Spleen (tissue), 11 donors: ENCODE data around the gene MED27. TPM values are rescaled to one million over a fixed set of nuclear protein-coding genes. Genes with fewer than 3 reads are reported as not detected.
A peak's percentile ranks its signal among the peaks of the same experiment; 100 is the strongest.

Experiments
- DNase-seq: peaks from one replicate; pipeline ENCODE4 v3.0.0-alpha.2; 2020
- H3K27ac ChIP-seq, 8 donors: fragments of 200-600 bp; sonication (generic) in 7 of 8; 1 replicate in 4 of 8; 2 replicates in 4 of 8; pipeline versions ENCODE4 v1.5.0 to v1.8.0; 2016 to 2021; ENCODE audit warnings: inconsistent platforms in 4 of 8, mild to moderate bottlenecking in 4 of 8, moderate library complexity in 1 of 8
- H3K27me3 ChIP-seq, 7 donors: fragments of 200-600 bp; sonication (generic) in 6 of 7; replicated peaks in 1 of 7; 1 replicate in 4 of 7; 2 replicates in 3 of 7; pipeline versions ENCODE4 v1.5.0 to v1.8.0; 2016 to 2021; ENCODE audit warnings: inconsistent platforms in 3 of 7, mild to moderate bottlenecking in 1 of 7
- H3K36me3 ChIP-seq, 6 donors: fragments of 200-600 bp; sonication (generic) in 5 of 6; 1 replicate in 4 of 6; 2 replicates in 2 of 6; pipeline versions ENCODE4 v1.5.0 to v1.8.0; 2016 to 2021; ENCODE audit warnings: inconsistent platforms in 2 of 6
- H3K4me1 ChIP-seq, 6 donors: fragments of 200-600 bp; sonication (generic) in 5 of 6; 1 replicate in 3 of 6; 2 replicates in 3 of 6; pipeline versions ENCODE4 v1.5.0 to v1.8.0; 2016 to 2021; ENCODE audit warnings: inconsistent platforms in 3 of 6
- H3K4me3 ChIP-seq, 8 donors: fragments of 200-600 bp; sonication (generic) in 7 of 8; 1 replicate in 4 of 8; 2 replicates in 4 of 8; pipeline versions ENCODE4 v1.5.0 to v1.8.0; 2016 to 2021; ENCODE audit warnings: inconsistent platforms in 4 of 8, mild to moderate bottlenecking in 4 of 8, moderate library complexity in 2 of 8
- H3K9me3 ChIP-seq, 8 donors: fragments of 200-600 bp; sonication (generic) in 7 of 8; 1 replicate in 4 of 8; 2 replicates in 4 of 8; pipeline versions ENCODE4 v1.5.0 to v1.8.0; 2016 to 2021; ENCODE audit warnings: inconsistent platforms in 4 of 8
- POLR2A ChIP-seq, 3 donors: fragments of 450-650 bp; IDR thresholded peaks; one replicate each; pipeline ENCODE4 v1.5.1; 2017; ENCODE audit warnings: antibody characterized with exemption in 3 of 3, mild to moderate bottlenecking in 1 of 3
- POLR2AphosphoS5 ChIP-seq, 3 donors: sonication (generic); formaldehyde crosslinking; IDR thresholded peaks; one replicate each; pipeline ENCODE4 v1.5.1; 2017; ENCODE audit warnings: antibody characterized with exemption in 3 of 3
- WGBS, 5 donors: extraction: QIAGEN DNeasy Blood & Tissue Kit in 3 of 5; methylation state at CpG; one replicate each; pipeline versions ENCODE4 v1.1.5 to v1.1.7; 2013 to 2018; 5-methylcytosine and 5-hydroxymethylcytosine counted together
- intact Hi-C: fragments of 100-400 bp; cut with DNase I; formaldehyde crosslinking; loops from one replicate; pipeline ENCODE4 v1.15.0; 2023; ENCODE audit warnings: low total_unique reads
- polyA plus RNA-seq, 3 donors: library from polyadenylated mRNA; stranded (reverse); fragments of 200-250 nt; gene quantifications; one replicate each; pipeline ENCODE4 v1.2.1, GENCODE V29; 2013
- total RNA-seq, 7 donors: library from RNA; depleted of rRNA in 3 of 7; stranded (reverse); fragments of >200 nt in 3 of 7; fragmentation: NEBNext Ultra II Directional in 4 of 7; extraction: Animal tissue kit (Norgen Biotek cat#: 25700) in 4 of 7; gene quantifications; one replicate each; pipeline versions ENCODE4 v1.1.0 to v1.2.1, GENCODE V29; 2016 to 2021
- TF ChIP-seq, protein P1 (sequence below), 11 experiments: fragments of 200-600 bp in 7 of 11; fragments of 450-650 bp in 4 of 11; sonication (generic) in 4 of 11; IDR thresholded peaks in 8 of 11; conservative IDR thresholded peaks in 3 of 11; 1 replicate in 7 of 11; 2 replicates in 4 of 11; pipeline versions ENCODE4 v1.4.0 to v1.8.0; 2016 to 2021; ENCODE audit warnings: antibody characterized with exemption in 11 of 11, inconsistent platforms in 4 of 11, mild to moderate bottlenecking in 1 of 11
- donor health status: healthy with polysubstance abuse.
- donor health status: DM: no; HTN: no; CAD: no; lungs with moderate emphysema.
- donor health status: DM: no; HTN: no; CAD: no.
- donor health status: Bipolar disorder and iron deficiency.
- donor health status: healthy.
- donor health status: DM: no; HTN: no; CAD: no.
- donor health status: DM: yes; HTN: yes; CAD: no.

MED27 gene
- total and polyA plus RNA-seq, 10 donors: 13.1 to 22.4 (median 16.0) TPM

DNA sequence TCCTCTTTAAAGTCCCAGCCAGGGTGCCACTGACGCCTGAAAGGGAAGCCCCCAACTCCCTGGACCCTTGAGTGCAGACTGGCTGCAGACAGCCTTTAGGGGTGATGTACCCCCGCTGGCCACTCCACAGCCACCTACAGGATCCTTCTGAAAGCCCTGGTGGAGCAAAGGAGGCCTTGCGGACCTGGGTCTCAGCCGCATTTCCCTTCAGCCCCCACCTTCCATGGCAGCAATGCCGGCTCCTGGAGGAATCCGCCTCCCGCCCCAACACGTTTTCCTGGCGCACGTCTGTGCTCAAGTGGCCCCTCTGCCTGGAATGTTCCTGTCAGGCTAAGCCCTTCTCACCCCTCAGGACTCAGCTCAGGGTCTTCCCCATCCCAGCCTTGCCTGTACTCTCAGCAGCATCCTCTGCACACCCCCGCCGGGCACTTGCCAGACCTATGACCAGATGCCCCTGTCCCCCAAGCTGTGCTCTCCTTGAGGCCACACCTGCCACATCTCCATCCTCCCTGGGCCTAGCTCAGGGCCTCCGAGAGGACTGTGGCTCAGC, 205.7 kb downstream of the MED27 start:
- H3K4me1 ChIP-seq: no peaks in the 10 kb centered on the region
- H3K36me3 ChIP-seq: peaks cover 0 to 84% (median 3%) of the 10 kb centered on the region in 6 donors
- DNase-seq: peak; percentile 56
- 90 to 97% (median 93%) methylated on average over 12 to 13 of the region's 13 CpGs for WGBS, 5 donors
- no peaks in the 10 kb centered on the region for H3K9me3 ChIP-seq
- intact Hi-C loops: no loop called here
- no peak overlapping the region for H3K27ac ChIP-seq
- no peak overlapping the region for H3K4me3 ChIP-seq
- H3K27me3 ChIP-seq: no peaks in the 10 kb centered on the region
- TF ChIP-seq, protein P1, sequence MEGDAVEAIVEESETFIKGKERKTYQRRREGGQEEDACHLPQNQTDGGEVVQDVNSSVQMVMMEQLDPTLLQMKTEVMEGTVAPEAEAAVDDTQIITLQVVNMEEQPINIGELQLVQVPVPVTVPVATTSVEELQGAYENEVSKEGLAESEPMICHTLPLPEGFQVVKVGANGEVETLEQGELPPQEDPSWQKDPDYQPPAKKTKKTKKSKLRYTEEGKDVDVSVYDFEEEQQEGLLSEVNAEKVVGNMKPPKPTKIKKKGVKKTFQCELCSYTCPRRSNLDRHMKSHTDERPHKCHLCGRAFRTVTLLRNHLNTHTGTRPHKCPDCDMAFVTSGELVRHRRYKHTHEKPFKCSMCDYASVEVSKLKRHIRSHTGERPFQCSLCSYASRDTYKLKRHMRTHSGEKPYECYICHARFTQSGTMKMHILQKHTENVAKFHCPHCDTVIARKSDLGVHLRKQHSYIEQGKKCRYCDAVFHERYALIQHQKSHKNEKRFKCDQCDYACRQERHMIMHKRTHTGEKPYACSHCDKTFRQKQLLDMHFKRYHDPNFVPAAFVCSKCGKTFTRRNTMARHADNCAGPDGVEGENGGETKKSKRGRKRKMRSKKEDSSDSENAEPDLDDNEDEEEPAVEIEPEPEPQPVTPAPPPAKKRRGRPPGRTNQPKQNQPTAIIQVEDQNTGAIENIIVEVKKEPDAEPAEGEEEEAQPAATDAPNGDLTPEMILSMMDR (IDR thresholded peaks at IDR 0.05 in 8 of 11, conservative IDR thresholded peaks at IDR 0.05 in 3 of 11): no peak
- no peak for TF ChIP-seq POLR2AphosphoS5 (IDR thresholded peaks at IDR 0.05)

DNA sequence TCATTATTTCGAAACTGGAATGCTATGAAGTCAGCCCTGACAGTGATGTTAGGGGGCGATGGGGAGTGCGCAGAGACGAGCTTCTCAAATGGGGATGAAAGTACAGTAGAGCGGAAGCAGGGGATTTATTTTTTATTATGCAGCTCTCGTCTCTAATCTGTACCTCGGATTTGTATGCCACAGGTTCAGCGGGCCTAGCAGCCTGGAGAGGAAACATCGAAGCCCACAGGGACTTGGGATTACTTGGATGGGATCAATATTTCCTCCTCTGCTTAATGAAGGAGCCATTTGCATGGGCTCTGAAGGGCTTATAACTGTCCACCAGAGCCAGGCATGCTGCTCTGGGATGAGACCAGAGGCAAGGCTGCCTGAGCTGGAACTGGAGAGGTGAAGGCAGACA, 206.3 kb downstream of the MED27 start:
- WGBS, 5 donors: 93 to 97% (median 95%) methylated on average over 9 of the region's 9 CpGs
- Histone ChIP-seq H3K4me1 (no peaks in the 10 kb centered on the region), H3K27ac (no peak overlapping the region), H3K4me3 (no peak overlapping the region), H3K9me3 (no peaks in the 10 kb centered on the region), H3K36me3 (peaks cover 0 to 86% (median 3%) of the 10 kb centered on the region in 6 donors), H3K27me3 (no peaks in the 10 kb centered on the region)
- peak; percentile 24 for DNase-seq
- intact Hi-C loops: no loop called here
- no peak for TF ChIP-seq POLR2AphosphoS5 (IDR thresholded peaks at IDR 0.05)
- no peak for TF ChIP-seq POLR2A (IDR thresholded peaks at IDR 0.05)
- TF ChIP-seq, protein P1 (IDR thresholded peaks at IDR 0.05 in 8 of 11, conservative IDR thresholded peaks at IDR 0.05 in 3 of 11): no peak

DNA sequence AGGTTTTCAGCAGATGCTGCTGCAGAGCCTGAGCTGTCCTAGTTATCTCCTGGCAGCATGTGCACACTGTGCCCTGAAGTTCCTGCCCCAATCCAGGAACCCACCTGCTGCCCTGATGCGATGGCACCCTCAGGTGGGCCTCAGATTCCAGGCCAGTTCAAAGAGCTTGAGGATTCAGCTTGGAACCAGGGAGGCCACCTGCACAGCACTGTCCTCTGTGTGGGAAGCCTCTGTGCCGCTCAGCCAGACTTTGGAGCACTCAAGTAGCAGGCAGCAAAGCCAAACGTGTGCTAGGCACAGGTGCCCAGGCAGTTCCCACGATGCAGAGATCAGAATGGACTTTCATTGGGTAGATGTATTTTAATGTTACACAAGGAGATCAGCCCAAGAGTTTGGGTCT, 207.0 kb downstream of the MED27 start:
- peak; percentile 56 for DNase-seq
- H3K4me1 ChIP-seq: no peaks in the 10 kb centered on the region
- no peak overlapping the region for H3K4me3 ChIP-seq
- H3K9me3 ChIP-seq: no peaks in the 10 kb centered on the region
- H3K27me3 ChIP-seq: no peaks in the 10 kb centered on the region
- no peak for TF ChIP-seq POLR2AphosphoS5 (IDR thresholded peaks at IDR 0.05)
- H3K36me3 ChIP-seq: peaks cover 0 to 81% (median 3%) of the 10 kb centered on the region in 6 donors
- H3K27ac ChIP-seq: no peak overlapping the region
- intact Hi-C loops: no loop called here
- 88 to 98% (median 94%) methylated on average over 4 of the region's 4 CpGs for WGBS, 5 donors

DNA sequence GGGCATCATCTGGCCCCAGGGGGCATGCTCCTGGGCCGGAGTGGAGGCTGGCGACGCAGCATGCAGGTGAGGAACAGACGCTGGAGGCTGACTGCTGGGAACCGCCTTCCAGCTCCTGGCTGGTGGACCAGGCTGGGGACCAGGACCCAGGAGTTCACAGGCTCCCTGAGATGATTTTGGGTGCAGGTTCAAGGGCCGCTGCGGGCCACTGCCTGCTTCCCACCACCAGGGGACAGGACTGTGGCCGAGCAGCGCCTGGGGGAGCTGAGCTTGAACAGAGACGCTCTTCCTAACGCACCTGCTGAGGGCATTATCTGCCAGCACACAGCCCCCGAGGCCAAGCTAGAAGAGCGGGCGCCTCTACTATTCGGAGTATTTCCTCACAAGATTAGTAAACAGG, 207.7 kb downstream of the MED27 start:
- H3K27ac ChIP-seq: no peak overlapping the region
- DNase-seq: peak; percentile 38
- no peaks in the 10 kb centered on the region for H3K27me3 ChIP-seq
- WGBS, 5 donors: 91 to 96% (median 94%) methylated on average over 12 to 15 of the region's 15 CpGs
- no peak for TF ChIP-seq POLR2AphosphoS5 (IDR thresholded peaks at IDR 0.05)
- TF ChIP-seq POLR2A (IDR thresholded peaks at IDR 0.05): no peak
- TF ChIP-seq, protein P1 (IDR thresholded peaks at IDR 0.05 in 8 of 11, conservative IDR thresholded peaks at IDR 0.05 in 3 of 11): peak in 1 of 11 experiments; percentile 11
- H3K9me3 ChIP-seq: no peaks in the 10 kb centered on the region
- H3K4me3 ChIP-seq: no peak overlapping the region
- intact Hi-C loops: no loop called here
- no peaks in the 10 kb centered on the region for H3K4me1 ChIP-seq
- H3K36me3 ChIP-seq: peaks cover 0 to 80% (median 3%) of the 10 kb centered on the region in 6 donors
